Measurements from ENCODE around the gene LLGL2.

GRCh38 chr17:75505152-75505409, 20.4 kb upstream of the LLGL2 start:
- TF ChIP-seq CTCF (IDR thresholded peaks at IDR 0.05), result no peak
- TF ChIP-seq EP300 (IDR thresholded peaks at IDR 0.05), result no peak
- TF ChIP-seq POLR2A (IDR thresholded peaks at IDR 0.05; ENCODE audit: low read depth), result no peak
- TF ChIP-seq POLR2AphosphoS5 (IDR thresholded peaks at IDR 0.05), result no peak
